Gastrocnemius medialis (tissue), 4 donors: ENCODE measurements around the gene SULT4A1. TPM values are rescaled to one million over a fixed set of nuclear protein-coding genes. Genes with fewer than 3 reads are reported as not detected.

Experiments
- ATAC-seq, 2 donors: fragments of 150-250 bp; one replicate each; pipeline ENCODE4 v1.9.1; 2016
- DNase-seq, 2 donors: peaks; one replicate each; pipeline ENCODE4 v3.0.0-alpha.2; 2019
- H3K27ac ChIP-seq, 4 donors: fragments of 200-600 bp; sonication (generic); 1 replicate in 1 of 4; 2 replicates in 3 of 4; pipeline ENCODE4 v1.5.1; 2016 to 2018; ENCODE audit warnings: mild to moderate bottlenecking in 2 of 4, moderate library complexity in 1 of 4
- H3K27me3 ChIP-seq, 3 donors: fragments of 200-600 bp; sonication (generic) in 2 of 3; 1 replicate in 1 of 3; 2 replicates in 2 of 3; pipeline versions ENCODE4 v1.5.1 to v1.6.0; 2016 to 2019; ENCODE audit warnings: mild to moderate bottlenecking in 1 of 3, moderate library complexity in 1 of 3
- H3K36me3 ChIP-seq, 2 donors: fragments of 200-600 bp; sonication (generic) in 1 of 2; one replicate each; pipeline ENCODE4 v1.5.1; 2017 to 2018
- H3K4me1 ChIP-seq, 2 donors: fragments of 200-600 bp; sonication (generic) in 1 of 2; one replicate each; pipeline ENCODE4 v1.5.1; 2016 to 2017; ENCODE audit warnings: mild to moderate bottlenecking in 2 of 2
- H3K4me3 ChIP-seq, 4 donors: fragments of 200-600 bp; sonication (generic) in 3 of 4; 1 replicate in 1 of 4; 2 replicates in 3 of 4; pipeline ENCODE4 v1.5.1; 2016 to 2019; ENCODE audit warnings: mild to moderate bottlenecking in 2 of 4
- H3K9me3 ChIP-seq, 3 donors: fragments of 200-600 bp; sonication (generic) in 2 of 3; 1 replicate in 1 of 3; 2 replicates in 2 of 3; pipeline ENCODE4 v1.5.1; 2016 to 2019
- POLR2A ChIP-seq, 2 donors: fragments of 450-650 bp; IDR thresholded peaks; one replicate each; pipeline ENCODE4 v1.6.1; 2017; ENCODE audit warnings: antibody characterized with exemption in 2 of 2, mild to moderate bottlenecking in 2 of 2, moderate library complexity in 2 of 2
- in situ Hi-C, 4 donors: fragments of 200-750 bp; cut with MboI; loops; one replicate each; pipeline versions ENCODE4 v1.15.0 to v1.8.0; 2017; ENCODE audit warnings: low sequenced_read_pairs in 4 of 4
- intact Hi-C: fragments of 100-400 bp; cut with DNase I; formaldehyde crosslinking; loops from one replicate; pipeline ENCODE4 v1.15.1; 2023; ENCODE audit warnings: low total_unique reads
- total RNA-seq, 4 donors: library from RNA; depleted of rRNA; stranded (reverse); fragments of >200 nt; gene quantifications; one replicate each; pipeline versions ENCODE4 v1.1.0 to v1.2.3, GENCODE V29; 2016
- TF ChIP-seq, protein P1 (sequence below), 5 experiments: fragments of 450-650 bp in 3 of 5; fragments of 200-600 bp in 2 of 5; sonication (generic) in 2 of 5; IDR thresholded peaks in 4 of 5; conservative IDR thresholded peaks in 1 of 5; 1 replicate in 4 of 5; 2 replicates in 1 of 5; pipeline ENCODE4 v1.5.1; 2016 to 2019; ENCODE audit warnings: antibody characterized with exemption in 5 of 5, mild to moderate bottlenecking in 3 of 5, moderate library complexity in 3 of 5

Gene SULT4A1
- total RNA-seq, 4 donors from 2014 or later, result not detected

- ATAC-seq (no peak), DNase-seq (no peak)
- no peak for TF ChIP-seq POLR2A (IDR thresholded peaks at IDR 0.05)
- TF ChIP-seq, protein P1, sequence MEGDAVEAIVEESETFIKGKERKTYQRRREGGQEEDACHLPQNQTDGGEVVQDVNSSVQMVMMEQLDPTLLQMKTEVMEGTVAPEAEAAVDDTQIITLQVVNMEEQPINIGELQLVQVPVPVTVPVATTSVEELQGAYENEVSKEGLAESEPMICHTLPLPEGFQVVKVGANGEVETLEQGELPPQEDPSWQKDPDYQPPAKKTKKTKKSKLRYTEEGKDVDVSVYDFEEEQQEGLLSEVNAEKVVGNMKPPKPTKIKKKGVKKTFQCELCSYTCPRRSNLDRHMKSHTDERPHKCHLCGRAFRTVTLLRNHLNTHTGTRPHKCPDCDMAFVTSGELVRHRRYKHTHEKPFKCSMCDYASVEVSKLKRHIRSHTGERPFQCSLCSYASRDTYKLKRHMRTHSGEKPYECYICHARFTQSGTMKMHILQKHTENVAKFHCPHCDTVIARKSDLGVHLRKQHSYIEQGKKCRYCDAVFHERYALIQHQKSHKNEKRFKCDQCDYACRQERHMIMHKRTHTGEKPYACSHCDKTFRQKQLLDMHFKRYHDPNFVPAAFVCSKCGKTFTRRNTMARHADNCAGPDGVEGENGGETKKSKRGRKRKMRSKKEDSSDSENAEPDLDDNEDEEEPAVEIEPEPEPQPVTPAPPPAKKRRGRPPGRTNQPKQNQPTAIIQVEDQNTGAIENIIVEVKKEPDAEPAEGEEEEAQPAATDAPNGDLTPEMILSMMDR (IDR thresholded peaks at IDR 0.05 in 4 of 5, conservative IDR thresholded peaks at IDR 0.05 in 1 of 5), result no peak
- no peak overlapping the region for H3K27ac ChIP-seq
- no peak overlapping the region for H3K4me3 ChIP-seq
- H3K36me3 ChIP-seq, result no peaks in the 10 kb centered on the region
- H3K9me3 ChIP-seq, result no peaks in the 10 kb centered on the region
- H3K4me1 ChIP-seq, result peaks cover 12 to 17% of the 10 kb centered on the region in 2 donors
- intact Hi-C loops, result loop anchor here (5.0 kb wide), 2 partner anchors 97 to 672 kb away; partner anchors contain the start of genes PNPLA3 and RTL6
- in situ Hi-C loops, result loop anchor here in 1 of 4 donors (25.0 kb wide), 2 partner anchors 262 to 438 kb away; no protein-coding TSS in a partner anchor
- H3K27me3 ChIP-seq, result peaks cover 35 to 38% (median 37%) of the 10 kb centered on the region in 3 donors
Observed at GRCh38 chr22:43824724-43825420, 37.4 kb downstream of the SULT4A1 start.

DNA sequence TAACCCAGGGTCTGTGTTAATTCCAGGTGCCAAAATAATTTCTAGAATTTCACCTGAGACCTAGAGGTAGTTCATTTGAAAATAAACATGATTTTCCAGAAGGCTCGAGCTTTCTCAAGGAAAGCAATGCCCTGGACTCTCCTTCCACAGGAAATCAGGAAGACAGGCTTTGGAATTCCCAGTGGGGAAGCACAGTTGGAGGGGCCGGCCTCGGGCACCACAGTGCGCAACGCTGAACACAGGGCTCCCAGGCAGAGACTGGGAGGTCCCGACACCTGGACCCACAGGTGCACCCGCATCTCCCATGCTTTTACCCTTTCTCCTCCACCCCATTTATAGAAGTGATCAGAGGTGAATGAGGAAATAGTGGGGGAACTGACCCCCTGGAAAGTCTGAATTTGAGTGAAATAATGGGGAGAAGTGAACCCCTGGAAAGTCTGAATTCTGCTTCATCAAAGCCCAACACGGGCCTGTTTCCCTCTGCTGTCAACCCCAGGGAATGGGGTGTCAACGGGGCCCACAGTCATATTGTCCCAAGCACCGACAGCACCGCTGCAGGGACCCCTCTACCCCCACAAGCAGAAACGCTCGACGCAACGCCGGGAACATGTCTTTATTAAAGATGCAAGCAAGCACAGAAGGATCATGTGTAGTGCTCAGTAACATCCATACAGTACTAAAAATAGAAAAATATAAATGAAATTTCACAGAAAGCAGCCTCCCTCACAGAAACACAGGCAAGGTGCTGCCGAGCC lies 38.2 kb downstream of the SULT4A1 start:
- Histone ChIP-seq H3K36me3 (no peaks in the 10 kb centered on the region), H3K27me3 (peaks cover 39 to 43% (median 40%) of the 10 kb centered on the region in 3 donors), H3K27ac (no peak overlapping the region), H3K4me1 (peaks cover 5 to 9% of the 10 kb centered on the region in 2 donors), H3K4me3 (no peak overlapping the region), H3K9me3 (no peaks in the 10 kb centered on the region)
- TF ChIP-seq POLR2A (IDR thresholded peaks at IDR 0.05), result no peak
- TF ChIP-seq, protein P1 (IDR thresholded peaks at IDR 0.05 in 4 of 5, conservative IDR thresholded peaks at IDR 0.05 in 1 of 5), result no peak
- DNase-seq (no peak), ATAC-seq (no peak)
- intact Hi-C loops, result no loop called here
- in situ Hi-C loops, result loop anchor here in 1 of 4 donors (25.0 kb wide), 1 partner anchor 263 kb away; no protein-coding TSS in a partner anchor

- no peak overlapping the region for H3K27ac ChIP-seq
- ATAC-seq, result no peak
- no peak for TF ChIP-seq POLR2A (IDR thresholded peaks at IDR 0.05)
- TF ChIP-seq, protein P1 (IDR thresholded peaks at IDR 0.05 in 4 of 5, conservative IDR thresholded peaks at IDR 0.05 in 1 of 5), result no peak
- peaks cover 0 to 5% of the 10 kb centered on the region in 2 donors for H3K4me1 ChIP-seq
- no peaks in the 10 kb centered on the region for H3K36me3 ChIP-seq
- DNase-seq, result no peak
- intact Hi-C loops (no loop called here), in situ Hi-C loops (loop anchor here in 1 of 4 donors (25.0 kb wide), 1 partner anchor 264 kb away; no protein-coding TSS in a partner anchor)
- H3K4me3 ChIP-seq, result no peak overlapping the region
- H3K9me3 ChIP-seq, result no peaks in the 10 kb centered on the region
- peaks cover 39 to 43% (median 40%) of the 10 kb centered on the region in 3 donors for H3K27me3 ChIP-seq
Observed at GRCh38 chr22:43823353-43823908, 38.9 kb downstream of the SULT4A1 start.

- no peak for TF ChIP-seq POLR2A (IDR thresholded peaks at IDR 0.05)
- TF ChIP-seq, protein P1 (IDR thresholded peaks at IDR 0.05 in 4 of 5, conservative IDR thresholded peaks at IDR 0.05 in 1 of 5), result no peak
- no peak for ATAC-seq
- no peaks in the 10 kb centered on the region for H3K36me3 ChIP-seq
- H3K27ac ChIP-seq, result no peak overlapping the region
- H3K27me3 ChIP-seq, result peaks cover 39 to 43% (median 40%) of the 10 kb centered on the region in 3 donors
- H3K4me1 ChIP-seq, result peaks cover 0 to 5% of the 10 kb centered on the region in 2 donors
- in situ Hi-C loops, result loop anchor here in 1 of 4 donors (25.0 kb wide), 1 partner anchor 265 kb away; no protein-coding TSS in a partner anchor
- no peak overlapping the region for H3K4me3 ChIP-seq
- intact Hi-C loops, result no loop called here
- no peaks in the 10 kb centered on the region for H3K9me3 ChIP-seq
- no peak for DNase-seq
Observed at GRCh38 chr22:43821606-43822425, 40.5 kb downstream of the SULT4A1 start.
